ENCODE results near the gene INHBA.
A peak's percentile ranks its signal among the peaks of the same experiment; 100 is the strongest.

The INHBA gene

GRCh38 chr7:41720046-41720445, 17.2 kb upstream of the INHBA start:
- no peak for TF ChIP-seq SIN3A (IDR thresholded peaks at IDR 0.05; ENCODE audit: borderline replicate concordance, insufficient read depth, low read length)
- 0 out of 4 replicates have a peak, but pooled peaks of 1 of the 2 experiments have one; percentile 13 for TF ChIP-seq REST (IDR thresholded peaks at IDR 0.05; ENCODE audit: insufficient read depth in 1 of 2, low read depth in 2 of 2, low read length in 2 of 2)

- TF ChIP-seq REST (IDR thresholded peaks at IDR 0.05; ENCODE audit: insufficient read depth in 1 of 2, low read depth in 2 of 2, low read length in 2 of 2) = no peak
Measured at GRCh38 chr7:41716691-41717090, 13.8 kb upstream of the INHBA start.

- TF ChIP-seq SIN3A (IDR thresholded peaks at IDR 0.05; ENCODE audit: borderline replicate concordance, insufficient read depth, low read length) (no peak), TAF1 (IDR thresholded peaks at IDR 0.05; ENCODE audit: borderline replicate concordance, insufficient read depth, low read length) (no peak), FOXP2 (optimal IDR thresholded peaks at IDR 0.05; ENCODE audit: borderline replicate concordance, extremely low read depth, extremely low read length, insufficient read depth) (no peak), POLR2AphosphoS5 (IDR thresholded peaks at IDR 0.05; ENCODE audit: low read depth, low read length) (no peak), REST (IDR thresholded peaks at IDR 0.05; ENCODE audit: insufficient read depth in 1 of 2, low read depth in 2 of 2, low read length in 2 of 2) (no peak)
Measured at GRCh38 chr7:41715000-41715399, 12.1 kb upstream of the INHBA start.

GRCh38 chr7:41711283-41712064, 8.6 kb upstream of the INHBA start:
- TF ChIP-seq FOXP2 (optimal IDR thresholded peaks at IDR 0.05; ENCODE audit: borderline replicate concordance, extremely low read depth, extremely low read length, insufficient read depth) (no peak), POLR2AphosphoS5 (IDR thresholded peaks at IDR 0.05; ENCODE audit: low read depth, low read length) (no peak), TAF1 (IDR thresholded peaks at IDR 0.05; ENCODE audit: borderline replicate concordance, insufficient read depth, low read length) (no peak), SIN3A (IDR thresholded peaks at IDR 0.05; ENCODE audit: borderline replicate concordance, insufficient read depth, low read length) (no peak), REST (IDR thresholded peaks at IDR 0.05; ENCODE audit: insufficient read depth in 1 of 2, low read depth in 2 of 2, low read length in 2 of 2) (no peak)

- no peak for TF ChIP-seq POLR2AphosphoS5 (IDR thresholded peaks at IDR 0.05; ENCODE audit: low read depth, low read length)
- TF ChIP-seq REST (IDR thresholded peaks at IDR 0.05; ENCODE audit: insufficient read depth in 1 of 2, low read depth in 2 of 2, low read length in 2 of 2) = no peak
- no peak for TF ChIP-seq TAF1 (IDR thresholded peaks at IDR 0.05; ENCODE audit: borderline replicate concordance, insufficient read depth, low read length)
- no peak for TF ChIP-seq SIN3A (IDR thresholded peaks at IDR 0.05; ENCODE audit: borderline replicate concordance, insufficient read depth, low read length)
- no peak for TF ChIP-seq FOXP2 (optimal IDR thresholded peaks at IDR 0.05; ENCODE audit: borderline replicate concordance, extremely low read depth, extremely low read length, insufficient read depth)
Measured at GRCh38 chr7:41710838-41711237, 7.9 kb upstream of the INHBA start.
